Renal cortex interstitium (tissue), 15 donors: ENCODE measurements around the gene PLAC8L1. TPM values are rescaled to one million over a fixed set of nuclear protein-coding genes. Genes with fewer than 3 reads are reported as not detected.
A peak's percentile ranks its signal among the peaks of the same experiment; 100 is the strongest.
"Not testable (repeated sequence)": the region's sequence is repeated elsewhere in the genome, so short reads cannot be mapped to it uniquely, and the experiment has no call there.

Experiments
- DNase-seq, 11 donors: peaks; one replicate each; pipeline ENCODE4 v3.0.0-alpha.2; 2013; ENCODE audit warnings: low read depth in 9 of 11, low spot score in 4 of 11; ENCODE audit errors: extremely low read depth in 1 of 11
- long read RNA-seq, 16 experiments: transcript quantifications; one replicate each; lab custom pipeline, GENCODE V29; 2026
- polyA plus RNA-seq, 3 donors: library from polyadenylated mRNA; unstranded; fragments of 120-200 nt; gene quantifications; one replicate each; pipeline ENCODE4 v1.2.1, GENCODE V29; 2013; ENCODE audit not compliant: insufficient read length in 3 of 3

PLAC8L1 gene, protein sequence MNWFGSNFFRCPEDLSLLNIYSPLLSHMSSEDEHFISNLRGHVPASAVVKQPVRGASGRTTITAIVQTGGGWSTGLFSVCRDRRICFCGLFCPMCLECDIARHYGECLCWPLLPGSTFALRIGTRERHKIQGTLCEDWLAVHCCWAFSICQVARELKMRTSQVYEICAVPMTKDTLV
- polyA plus RNA-seq = 1 to 10 TPM in 2 of 3 donors, under 1 TPM in 1; 0.76 to 1.1 (median 1.0) TPM
- long read RNA-seq, donor 1 = 0 reads
- long read RNA-seq, donor 2 = 0 reads
- long read RNA-seq, donor 3 = 0 reads
- long read RNA-seq, donor 4 = 0 reads
- long read RNA-seq, donor 5 = 0 reads
- long read RNA-seq, donor 6, partial matches to known transcripts = 7 of 7 reads
- long read RNA-seq, donor 6, other reads (novel, unspliced or antisense) = 0 of 7 reads
- long read RNA-seq, donor 7 = 0 reads
- long read RNA-seq, donor 8 = 0 reads
- long read RNA-seq, donor 9 = 0 reads
- long read RNA-seq, donor 10 = 0 reads
- long read RNA-seq, donor 11 = 0 reads
- long read RNA-seq, donor 12 = 0 reads
- long read RNA-seq, donor 13 = 0 reads
- long read RNA-seq, donor 14 = 0 reads
- long read RNA-seq, donor 15 = 0 reads
- long read RNA-seq, donor 16 = 0 reads

DNA sequence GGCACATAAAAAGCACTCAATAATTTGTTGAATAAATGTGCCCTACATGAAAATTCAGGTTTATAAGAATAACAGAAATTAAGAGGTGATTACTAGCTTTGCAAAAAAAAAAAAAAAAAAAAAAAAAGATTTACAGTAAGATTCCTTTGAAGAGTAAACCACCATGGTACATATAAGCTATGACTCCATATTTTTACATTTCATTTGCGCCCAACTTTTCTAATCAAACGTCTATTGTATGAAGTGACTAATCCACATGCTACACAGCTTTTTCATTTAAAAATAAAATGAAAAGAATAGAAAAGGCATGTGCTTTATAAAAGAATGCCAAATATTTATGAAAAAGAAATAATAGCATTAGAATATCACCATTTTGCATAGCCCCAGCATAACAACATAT is at the start of gene PLAC8L1:
Gene PLAC8L1 (minus strand): TSS at position 101 of the 400 bp plus-strand sequence. CDS start 1,266 bp downstream, outside the sequence.
- no peak for DNase-seq

DNA sequence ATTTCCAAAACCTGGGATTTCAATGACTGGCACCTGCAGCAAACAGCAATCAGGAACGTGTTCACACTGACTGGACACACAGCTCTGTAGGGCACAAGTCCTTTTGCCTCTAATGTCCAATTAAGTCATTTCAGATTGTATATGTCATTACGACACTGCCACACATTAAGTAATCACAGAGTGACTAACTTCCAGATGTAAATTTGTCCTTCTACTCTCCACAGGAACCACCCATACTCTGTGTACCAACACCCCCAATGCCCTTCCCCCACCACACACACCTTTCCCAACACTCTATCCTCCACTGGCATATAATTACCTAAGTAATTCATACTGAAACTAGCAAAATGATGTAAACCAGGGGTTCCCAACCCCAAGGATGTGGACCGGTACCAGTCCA is 46.6 kb upstream of the PLAC8L1 start:
- no peak for DNase-seq

DNA sequence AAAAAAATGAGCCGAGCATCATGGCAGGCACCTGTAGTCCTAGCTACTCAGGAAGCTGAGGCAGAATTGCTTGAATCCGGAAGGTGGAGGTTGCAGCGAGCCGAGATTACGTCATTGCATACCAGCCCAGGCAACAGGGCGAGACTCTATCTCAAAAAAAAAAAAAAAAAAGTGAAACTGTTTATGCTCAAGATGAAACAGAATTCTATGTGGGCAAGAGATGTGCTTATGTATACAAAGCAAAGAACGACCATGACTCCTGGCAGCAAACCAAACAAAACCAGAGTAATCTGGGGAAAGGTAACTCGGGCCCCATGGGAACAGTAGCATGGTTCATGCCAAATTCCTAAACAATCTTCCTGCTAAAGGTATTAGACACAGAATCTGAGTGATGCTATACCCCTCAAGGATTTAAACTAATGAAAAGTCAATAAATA is 32.6 kb upstream of the PLAC8L1 start:
- DNase-seq = no peak

DNA sequence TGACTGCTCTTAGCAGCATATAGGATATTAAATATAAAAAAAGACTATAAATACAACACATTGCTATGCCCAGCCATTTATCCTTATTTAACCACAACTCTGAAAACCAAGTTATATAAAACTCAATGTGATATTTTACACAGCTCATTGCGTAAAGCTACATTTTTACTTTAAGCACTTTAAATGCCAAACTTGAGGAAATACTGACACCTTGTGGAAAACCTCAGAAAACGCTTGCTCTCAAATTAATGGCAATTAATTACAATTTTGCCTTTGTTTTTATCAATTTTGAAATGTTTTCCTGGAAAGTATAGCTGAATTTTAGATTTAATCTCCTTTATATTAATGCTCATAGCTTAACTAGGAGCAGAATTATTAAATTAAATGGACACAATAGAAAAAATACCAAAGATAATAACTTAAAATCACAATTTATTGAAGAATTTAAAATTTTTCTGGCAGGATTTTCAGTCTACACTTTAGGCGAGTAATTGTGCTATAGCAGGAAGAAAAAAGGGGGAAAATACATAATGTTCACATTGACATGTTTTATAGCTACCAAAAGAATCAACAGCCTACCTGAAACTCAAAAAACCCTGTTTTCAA is 25.2 kb upstream of the PLAC8L1 start:
- DNase-seq = peak; percentile 5 to 24 (median 13)

DNA sequence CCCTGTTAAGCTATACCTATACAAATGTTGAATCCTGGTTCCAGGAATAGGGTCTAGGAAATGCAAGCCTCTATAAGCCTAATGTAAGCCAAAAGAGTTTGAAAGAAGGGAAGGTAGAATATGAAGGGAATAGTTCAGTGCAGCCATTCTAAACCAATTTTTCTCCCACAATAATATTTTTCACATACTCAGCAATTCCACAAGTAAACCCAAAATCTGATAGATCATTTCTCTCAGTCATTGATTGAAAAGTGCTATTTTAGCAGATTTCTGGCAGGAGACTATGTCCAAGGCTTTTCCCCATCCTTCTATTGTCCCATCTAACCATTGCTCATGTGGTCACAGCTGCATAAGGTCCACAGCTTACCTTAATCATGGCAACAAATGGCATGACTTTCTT is 20.7 kb upstream of the PLAC8L1 start:
- DNase-seq = no peak

DNA sequence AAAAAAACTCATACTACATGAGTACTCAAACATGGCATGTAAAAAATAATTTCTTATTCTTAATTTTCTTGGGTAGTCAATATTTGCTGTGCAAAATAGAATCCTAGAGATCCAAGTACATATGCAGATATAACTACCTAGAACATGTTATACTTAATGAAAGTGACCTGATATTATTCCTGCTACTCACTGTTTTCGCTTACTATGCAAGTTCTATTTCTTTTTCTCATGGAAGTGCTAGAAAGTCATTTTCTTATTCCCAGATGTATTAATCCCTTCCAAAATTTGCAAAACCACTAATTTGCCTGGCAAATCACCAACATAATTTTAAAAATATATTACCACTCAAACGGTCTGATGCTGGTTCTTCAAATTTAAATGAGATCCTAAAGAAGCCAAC is 19.2 kb upstream of the PLAC8L1 start:
- no peak for DNase-seq

DNA sequence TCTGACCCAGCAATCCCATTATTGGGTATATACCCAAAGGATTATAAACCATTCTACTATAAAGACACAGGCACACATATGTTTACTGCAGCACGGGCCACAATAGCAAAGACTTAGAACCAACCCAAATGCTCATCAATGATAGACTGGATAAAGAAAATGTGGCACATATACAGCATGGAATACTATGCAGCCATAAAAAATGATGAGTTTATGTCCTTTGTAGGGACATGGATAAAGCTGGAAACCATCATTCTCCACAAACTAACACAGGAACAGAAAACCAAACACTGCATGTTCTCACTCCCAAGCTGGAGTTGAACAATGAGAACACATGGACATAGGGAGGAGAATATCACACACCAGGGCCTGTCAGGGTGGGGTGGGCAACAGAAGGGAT is 16.1 kb upstream of the PLAC8L1 start:
- not testable (repeated sequence) for DNase-seq

DNA sequence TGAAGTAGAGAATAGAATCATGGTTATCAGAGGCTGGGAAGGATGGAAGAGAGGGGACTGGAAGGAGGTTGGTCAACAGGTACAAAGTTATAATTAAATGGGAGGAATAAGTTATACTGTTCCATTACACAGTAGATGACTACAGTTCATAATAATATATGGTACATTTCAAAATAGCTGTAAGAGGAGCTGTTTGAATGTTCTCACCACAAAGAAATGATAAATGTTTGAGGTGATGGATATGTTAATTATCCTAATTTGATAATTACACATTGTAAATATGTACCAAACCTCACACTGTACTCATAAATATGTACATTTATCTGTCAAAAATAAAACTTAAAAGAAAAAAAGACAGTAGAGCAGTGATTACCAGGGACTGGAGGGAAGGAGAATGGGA is 12.9 kb upstream of the PLAC8L1 start:
- DNase-seq = no peak

DNA sequence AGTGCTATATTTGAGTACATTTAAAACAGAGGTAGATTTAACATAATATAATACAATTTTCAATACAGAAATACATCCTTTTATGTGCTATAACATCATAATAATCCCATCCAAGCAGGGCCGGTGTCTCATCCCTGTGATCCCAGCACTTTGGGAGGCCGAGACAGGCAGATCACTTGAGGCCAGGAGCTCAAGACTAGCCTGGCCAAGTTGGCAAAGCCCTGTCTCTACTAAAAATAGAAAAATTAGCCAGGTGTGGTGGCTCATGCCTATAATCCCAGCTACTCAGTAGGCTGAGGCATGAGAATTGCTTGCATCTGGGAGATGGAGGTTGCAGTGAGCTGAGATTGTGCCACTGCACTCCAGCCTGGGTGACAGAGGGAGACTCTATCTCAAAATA is 11.8 kb upstream of the PLAC8L1 start:
- not testable (repeated sequence) for DNase-seq

DNA sequence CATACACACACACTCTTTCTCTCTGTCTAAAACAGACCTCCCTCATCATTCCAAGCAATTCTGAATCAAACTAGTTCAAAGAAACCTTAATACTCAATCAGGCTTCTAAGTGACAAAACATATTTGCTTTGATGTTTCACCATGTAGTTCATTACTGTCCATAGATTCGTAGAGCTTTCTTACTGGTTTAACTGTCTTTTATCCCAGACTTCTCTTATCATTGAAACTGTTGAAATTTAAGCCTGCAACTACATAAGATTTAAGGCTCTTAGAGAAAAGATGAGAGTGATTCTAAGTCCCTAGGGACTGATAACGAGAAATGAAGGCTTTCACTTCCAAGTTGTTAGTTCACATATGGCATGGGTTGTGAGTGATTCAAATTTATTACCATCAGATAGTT is 11.0 kb upstream of the PLAC8L1 start:
- no peak for DNase-seq

DNA sequence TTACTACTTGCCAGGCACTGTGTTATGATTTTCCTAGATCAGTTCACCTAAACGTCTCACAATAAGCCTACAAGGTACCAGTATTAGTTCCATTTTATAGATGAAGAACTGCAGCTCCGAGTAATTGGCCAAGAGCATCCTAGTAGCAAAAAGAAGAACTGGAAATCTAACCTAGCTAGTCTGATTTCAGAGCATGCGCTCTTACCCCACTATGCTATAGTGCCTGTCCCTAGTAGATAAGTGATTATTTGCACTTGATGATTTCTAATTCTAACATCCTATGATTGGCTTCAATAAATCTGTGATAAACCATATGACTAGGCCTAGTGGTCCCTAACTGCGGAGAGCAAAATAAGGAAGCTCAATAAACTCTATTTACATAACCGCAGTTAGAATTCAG is 7.1 kb upstream of the PLAC8L1 start:
- no peak for DNase-seq

DNA sequence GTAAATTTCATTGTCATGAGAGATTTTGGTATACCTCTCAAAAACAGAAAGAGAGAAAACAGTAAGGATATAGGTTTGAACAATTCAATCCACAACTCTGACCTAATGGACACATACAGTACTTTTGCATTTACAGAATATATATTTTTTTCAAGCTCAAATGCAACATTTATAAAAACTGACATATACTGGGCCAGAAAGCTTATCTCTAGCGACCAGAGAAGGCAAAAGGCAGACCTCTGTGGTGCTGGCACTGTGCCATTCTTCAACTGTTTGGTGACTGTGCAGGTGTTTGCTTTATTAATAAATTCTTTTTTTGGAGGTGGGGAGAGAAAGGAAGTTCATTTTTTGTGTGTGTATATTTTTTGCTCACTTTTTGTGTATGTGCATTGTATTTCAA is 6.0 kb upstream of the PLAC8L1 start:
- DNase-seq = no peak

DNA sequence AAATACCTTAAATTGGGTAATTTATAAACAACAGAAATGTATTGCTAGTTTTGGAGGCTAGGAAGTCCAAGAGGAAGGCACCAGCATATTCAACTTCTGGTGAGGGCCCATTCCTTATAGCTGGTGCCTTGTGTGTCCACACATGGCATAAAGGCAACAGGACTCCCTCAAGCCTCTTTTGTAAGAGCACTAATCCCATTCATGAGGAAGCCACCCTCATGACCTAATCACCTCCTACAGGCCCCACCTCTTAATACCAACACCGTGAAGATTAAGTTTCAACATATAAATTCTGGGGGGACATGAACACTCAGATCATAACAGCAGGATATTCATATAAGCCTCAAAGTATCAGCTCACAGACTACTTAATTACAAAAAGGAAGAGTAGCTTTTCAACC is 4.0 kb upstream of the PLAC8L1 start:
- DNase-seq = no peak

DNA sequence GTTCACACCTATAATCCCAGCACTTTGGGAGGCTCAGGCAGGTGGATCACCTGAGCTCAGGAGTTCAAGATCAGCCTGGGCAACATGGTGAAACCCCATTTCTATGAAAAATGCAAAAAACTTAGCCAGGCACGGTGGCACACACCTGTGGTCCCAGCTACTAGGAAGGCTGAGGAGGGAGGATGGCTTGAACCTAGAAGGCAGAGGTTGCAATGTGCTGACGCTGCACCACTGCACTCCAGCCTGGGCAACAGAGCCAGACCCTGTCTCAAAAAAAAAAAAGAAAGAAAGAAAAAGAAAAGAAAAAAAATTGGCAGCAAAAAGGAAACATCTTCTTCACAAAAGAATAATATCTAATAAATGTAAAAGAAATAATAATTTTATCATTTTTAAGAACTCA is 3.5 kb upstream of the PLAC8L1 start:
- DNase-seq = not testable (repeated sequence)

DNA sequence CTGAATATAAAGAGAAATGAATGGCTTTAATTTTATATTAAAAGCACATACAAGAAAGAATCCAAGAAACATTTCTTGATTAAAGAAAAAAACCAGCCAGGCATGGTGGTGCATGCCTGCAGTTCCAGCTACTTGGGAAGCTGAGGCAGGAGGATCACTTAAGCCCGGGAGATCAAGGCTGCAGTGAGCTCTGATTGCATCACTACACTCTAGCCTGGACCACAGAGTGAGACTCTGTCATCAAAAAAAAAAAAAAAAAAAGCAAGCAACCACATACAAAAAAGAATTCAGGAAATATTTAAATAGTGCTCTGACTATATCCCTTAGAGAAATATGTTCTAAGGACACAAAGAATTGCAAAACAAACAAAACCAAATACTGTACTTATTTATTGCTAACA is 2.5 kb upstream of the PLAC8L1 start:
- no peak for DNase-seq

DNA sequence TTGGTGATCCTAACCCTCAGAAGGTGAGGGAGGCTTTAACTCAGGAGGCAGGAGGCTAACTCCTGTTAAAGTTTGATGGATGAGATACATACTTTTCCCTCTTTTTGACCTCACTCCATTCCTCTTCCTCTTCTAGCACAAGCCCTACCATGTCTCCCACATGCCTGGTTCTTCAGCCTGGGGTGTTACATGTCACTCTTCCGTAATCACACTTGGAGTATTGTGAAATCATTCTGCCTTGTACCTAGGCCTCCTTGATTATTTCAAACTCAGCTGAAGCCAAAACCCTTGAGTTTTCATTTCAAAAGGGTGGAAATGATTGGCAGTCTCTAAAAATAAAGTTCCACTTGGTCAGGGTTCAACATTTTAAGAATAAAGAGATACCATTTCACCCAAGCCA is 1.8 kb downstream of the PLAC8L1 start:
- no peak for DNase-seq

DNA sequence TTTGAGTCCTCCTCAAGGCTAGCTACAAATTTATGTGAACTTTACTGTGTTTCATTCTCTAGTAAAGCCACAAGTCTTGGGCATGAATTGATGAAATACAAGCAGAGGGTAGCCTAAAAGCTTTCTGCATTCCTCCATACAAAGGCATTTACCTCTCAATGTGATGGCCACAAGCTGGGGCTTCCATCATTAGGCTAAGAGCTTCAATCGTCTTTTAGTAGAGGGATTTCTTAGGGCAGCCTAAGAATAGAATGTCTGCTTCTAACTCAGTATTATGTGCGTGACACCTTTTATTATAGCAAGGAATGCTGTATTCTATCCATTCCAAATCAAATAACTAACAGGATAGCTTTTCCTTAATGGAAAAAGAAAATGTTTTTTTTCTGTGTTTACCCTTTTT is 3.7 kb downstream of the PLAC8L1 start:
- no peak for DNase-seq

DNA sequence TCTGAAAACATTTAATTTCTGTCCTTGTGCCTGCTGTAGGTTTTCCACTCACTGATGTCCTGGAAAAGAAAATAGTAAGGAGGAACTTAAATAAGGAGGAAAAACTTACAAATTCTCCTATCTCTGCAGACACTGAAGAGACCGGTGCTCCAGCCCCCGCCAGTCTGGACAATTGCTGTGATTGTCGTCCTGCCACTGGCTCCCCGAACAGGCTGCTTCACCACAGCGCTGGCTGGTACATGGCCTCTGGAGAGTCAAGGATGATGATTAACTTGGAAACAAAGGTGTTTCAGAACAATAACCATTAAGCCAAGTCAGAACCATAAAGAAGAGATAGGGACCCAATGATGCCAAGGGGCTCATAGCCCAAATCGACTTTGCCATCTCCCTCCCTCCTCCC is 7.3 kb downstream of the PLAC8L1 start:
- no peak for DNase-seq

DNA sequence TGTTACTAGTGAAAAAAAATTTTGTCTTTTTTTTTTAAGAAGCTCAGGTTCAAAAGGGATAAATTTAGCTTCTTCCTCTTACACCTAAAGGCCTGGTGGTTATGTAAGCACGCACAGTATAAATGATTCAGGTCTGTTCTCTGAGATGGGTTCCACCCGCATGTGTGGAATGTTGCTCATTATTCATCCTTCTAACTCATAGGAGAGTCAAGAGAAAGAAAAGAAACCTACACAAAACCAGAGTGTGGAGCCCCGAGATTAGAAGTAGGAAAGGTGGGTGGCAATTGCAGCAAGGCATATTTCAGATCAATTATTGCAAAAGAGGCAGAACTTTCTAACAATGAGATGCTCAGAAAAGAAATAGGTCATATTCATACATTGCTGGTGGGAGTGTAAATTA is 13.5 kb downstream of the PLAC8L1 start:
- no peak for DNase-seq

DNA sequence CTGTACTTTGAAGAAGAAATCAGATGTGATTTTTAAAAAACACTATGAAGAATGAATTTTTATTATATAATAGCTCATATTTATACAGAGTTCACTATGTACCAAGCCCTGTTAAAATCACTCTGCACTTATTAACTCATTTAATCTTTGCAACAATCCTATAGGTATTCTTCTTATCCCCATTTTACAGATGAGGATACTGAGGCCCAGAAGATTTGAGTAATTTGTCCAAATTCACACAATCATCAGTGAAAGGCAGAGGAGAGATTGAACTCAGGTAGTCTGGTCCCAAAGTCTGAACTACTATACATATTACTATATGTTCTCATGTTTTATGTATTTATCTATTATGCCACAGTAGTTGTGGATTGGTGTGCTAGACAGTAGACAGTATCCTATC is 16.1 kb downstream of the PLAC8L1 start:
- no peak for DNase-seq
